ENCODE measurements around the gene LYST. TPM values are rescaled to one million over a fixed set of nuclear protein-coding genes. Genes with fewer than 3 reads are reported as not detected.

LYST gene
- total and polyA plus RNA-seq, 2 of the 4 experiments (the other 2 are of a cell fraction): 2.2 to 7.2 TPM

DNA sequence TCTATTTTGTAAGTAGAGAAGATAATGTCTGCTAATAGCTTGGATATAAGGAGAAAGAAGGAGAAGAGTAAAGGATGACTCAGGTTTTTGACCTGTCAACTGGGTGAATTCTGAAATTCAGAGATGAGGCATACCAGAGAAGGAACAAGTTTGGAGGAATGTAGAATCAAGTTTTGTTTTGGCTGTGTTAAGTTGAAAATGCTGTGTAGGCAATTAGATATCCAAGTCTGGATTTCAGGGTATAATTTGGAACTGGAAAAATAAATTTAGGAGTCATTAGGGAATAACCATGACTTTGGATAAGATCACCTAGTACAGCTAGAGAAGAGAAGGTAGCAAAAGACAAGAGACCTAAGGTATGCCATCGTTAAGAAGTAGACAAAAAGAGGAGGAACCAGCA is 194.7 kb downstream of the LYST start:
- H3K79me1 ChIP-seq (ENCODE audit: low read depth in 1 of 2, low read length in 2 of 2): no peaks in the 10 kb centered on the region
- H2BK15ac ChIP-seq (ENCODE audit: low read depth, low read length): no peak overlapping the region
- H2AK5ac ChIP-seq (ENCODE audit: low read depth, low read length): no peak overlapping the region
- in situ Hi-C loops (cut with MboI; ENCODE audit: low sequenced_read_pairs): no loop called here
- peak; percentile 5 for DNase-seq
- no peak overlapping the region for H4K5ac ChIP-seq (ENCODE audit: low read depth, low read length)
- H3K23ac ChIP-seq (ENCODE audit: low read depth, low read length): no peak overlapping the region
- no peak overlapping the region for H3K9ac ChIP-seq (ENCODE audit: low read depth, low read length)
- dilution Hi-C loops (cut with HindIII; ENCODE audit: low sequenced_read_pairs, unreplicated experiment): no loop called here
- WGBS, 2 experiments (ENCODE audit: extremely low coverage in 2 of 2, insufficient read length in 1 of 2): no CpG with 5 or more reads among the region's 1 CpG
- BruUV-seq (replicated peaks): no TSS peak
- no peak overlapping the region for H3K4me2 ChIP-seq (ENCODE audit: low read depth, low read length)
- ChIA-PET POLR2A (ENCODE audit: unreplicated experiment) (no interaction called here), CTCF (no interaction called here)
- peaks cover 22% of the 10 kb centered on the region for H3K9me3 ChIP-seq (ENCODE audit: control insufficient read depth, insufficient read depth, low read length)
- H2AFZ ChIP-seq (replicated peaks; ENCODE audit: low read length, poor library complexity): no peak overlapping the region
- ATAC-seq (ENCODE audit: low read depth): no peak
- H3K9me1 ChIP-seq (ENCODE audit: insufficient read depth, low read length): no peaks in the 10 kb centered on the region
- no peak overlapping the region for H3K18ac ChIP-seq (ENCODE audit: low read depth, low read length)
- H4K8ac ChIP-seq (ENCODE audit: low read depth in 2 of 2, low read length in 2 of 2): no peak overlapping the region
- no peak overlapping the region for H2BK5ac ChIP-seq (ENCODE audit: low read depth, low read length, poor library complexity, severe bottlenecking)
- TF ChIP-seq, protein P1, sequence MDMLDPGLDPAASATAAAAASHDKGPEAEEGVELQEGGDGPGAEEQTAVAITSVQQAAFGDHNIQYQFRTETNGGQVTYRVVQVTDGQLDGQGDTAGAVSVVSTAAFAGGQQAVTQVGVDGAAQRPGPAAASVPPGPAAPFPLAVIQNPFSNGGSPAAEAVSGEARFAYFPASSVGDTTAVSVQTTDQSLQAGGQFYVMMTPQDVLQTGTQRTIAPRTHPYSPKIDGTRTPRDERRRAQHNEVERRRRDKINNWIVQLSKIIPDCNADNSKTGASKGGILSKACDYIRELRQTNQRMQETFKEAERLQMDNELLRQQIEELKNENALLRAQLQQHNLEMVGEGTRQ (IDR thresholded peaks at IDR 0.05; ENCODE audit: low read depth, low read length): no peak
- TF ChIP-seq FOS (IDR thresholded peaks at IDR 0.05; ENCODE audit: low read depth, low read length): no peak
- TF ChIP-seq MAFK (IDR thresholded peaks at IDR 0.05; ENCODE audit: low read depth, low read length): peak; percentile 59
- H3K4me1 ChIP-seq (ENCODE audit: control insufficient read depth, insufficient read depth, low read length): no peaks in the 10 kb centered on the region
- H3K4ac ChIP-seq (ENCODE audit: low read depth, low read length): no peak overlapping the region
- H3K27me3 ChIP-seq (ENCODE audit: control insufficient read depth, insufficient read depth, low read length): no peaks in the 10 kb centered on the region
- no peak overlapping the region for H3K14ac ChIP-seq (replicated peaks; ENCODE audit: low read depth, low read length)
- no peak overlapping the region for H2AK9ac ChIP-seq (replicated peaks; ENCODE audit: low read depth, low read length, poor library complexity)
- H2BK120ac ChIP-seq (ENCODE audit: low read depth, low read length): no peak overlapping the region
- no peak overlapping the region for H3K56ac ChIP-seq (ENCODE audit: extremely low read depth, insufficient read depth, low read length)
- no peaks in the 10 kb centered on the region for H4K20me1 ChIP-seq (ENCODE audit: insufficient read depth, low read length)
- H3K4me3 ChIP-seq (ENCODE audit: insufficient read depth, low read depth, low read length): no peak overlapping the region
- intact Hi-C loops (cut with micrococcal nuclease): no loop called here
- no peak overlapping the region for H2BK20ac ChIP-seq (ENCODE audit: low read depth, low read length)
- no peak overlapping the region for H3K27ac ChIP-seq (ENCODE audit: insufficient read depth, low read length)
- H4K91ac ChIP-seq (ENCODE audit: insufficient read depth, low read depth, low read length): no peak overlapping the region
- H3K36me3 ChIP-seq (ENCODE audit: control insufficient read depth, insufficient read depth, low read length): peaks cover 10% of the 10 kb centered on the region

Data from IMR-90 (cell line).